NCI-H146 treated with DMSO at 0.1 percent for 48 hours (cell line): ENCODE measurements around the gene RNF138.
"Not testable (repeated sequence)": the region's sequence is repeated elsewhere in the genome, so short reads cannot be mapped to it uniquely, and the experiment has no call there.

ENCODE experiments used
- DNase-seq: peaks from one replicate; lab custom pipeline; 2025; ENCODE audit not compliant: unreplicated experiment; lab: John Stamatoyannopoulos, UW

The RNF138 gene

GRCh38 chr18:32167980-32168730 lies 76.5 kb downstream of the RNF138 start:
- no peak for DNase-seq

GRCh38 chr18:32173654-32174053 lies 82.0 kb downstream of the RNF138 start:
- no peak for DNase-seq

GRCh38 chr18:32174719-32175118 lies 83.0 kb downstream of the RNF138 start:
- no peak for DNase-seq

- DNase-seq, result no peak
Observed at GRCh38 chr18:32175265-32175664, 83.6 kb downstream of the RNF138 start.

GRCh38 chr18:32176745-32177144 lies 85.1 kb downstream of the RNF138 start:
- DNase-seq, result not testable (repeated sequence)

GRCh38 chr18:32177530-32177929 lies 85.9 kb downstream of the RNF138 start:
- DNase-seq, result peak; percentile 85
